Fibroblast of gingiva (primary cell): Measurements from ENCODE around the gene KCNT1.

ENCODE experiments used
- DNase-seq: peaks from one replicate; pipeline ENCODE4 v3.0.0-alpha.2; 2011; ENCODE audit warnings: low read depth

KCNT1 gene

DNA sequence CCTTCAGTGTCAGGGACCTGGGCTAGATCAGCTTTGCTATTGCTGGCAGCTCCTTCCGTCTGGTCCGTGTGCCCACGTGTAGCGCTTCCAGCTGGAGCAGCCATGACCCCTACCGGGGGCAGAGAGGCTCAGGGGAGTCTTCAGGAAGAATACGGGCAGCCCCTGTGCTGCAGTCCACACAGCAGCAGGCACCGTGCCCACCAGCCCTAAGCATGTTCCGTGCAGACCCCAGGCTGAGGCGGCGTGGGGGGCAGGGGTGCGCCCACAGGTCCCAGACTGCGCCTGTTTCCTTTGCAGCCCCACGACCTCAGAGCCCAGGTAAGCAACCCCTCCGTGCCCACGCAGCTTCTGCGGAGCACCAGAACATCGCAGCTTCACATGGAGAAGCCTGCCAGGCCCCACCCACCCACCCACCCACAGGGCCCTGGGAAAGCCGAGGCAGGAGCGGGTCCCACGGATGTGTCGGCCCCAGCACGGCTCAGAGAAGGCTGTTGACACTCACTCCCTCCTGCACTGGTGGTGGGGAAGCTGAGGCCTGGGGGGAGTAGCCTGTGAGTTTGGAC lies 83.1 kb downstream of the KCNT1 start:
- DNase-seq: no peak

DNA sequence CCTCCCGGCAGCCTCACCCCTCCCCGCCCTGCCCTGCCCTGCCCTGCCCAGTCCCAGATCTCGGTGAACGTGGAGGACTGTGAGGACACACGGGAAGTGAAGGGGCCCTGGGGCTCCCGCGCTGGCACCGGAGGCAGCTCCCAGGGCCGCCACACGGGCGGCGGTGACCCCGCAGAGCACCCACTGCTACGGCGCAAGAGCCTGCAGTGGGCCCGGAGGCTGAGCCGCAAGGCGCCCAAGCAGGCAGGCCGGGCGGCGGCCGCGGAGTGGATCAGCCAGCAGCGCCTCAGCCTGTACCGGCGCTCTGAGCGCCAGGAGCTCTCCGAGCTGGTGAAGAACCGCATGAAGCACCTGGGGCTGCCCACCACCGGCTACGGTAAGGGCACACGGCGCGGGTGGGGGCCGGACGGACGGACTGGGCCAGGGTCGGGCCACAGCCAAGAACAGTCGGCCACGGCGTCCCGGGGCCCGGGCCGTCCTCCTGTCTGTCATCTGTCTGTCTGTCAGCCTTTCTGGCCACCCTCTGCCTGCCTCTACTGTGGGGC lies 84.2 kb downstream of the KCNT1 start:
- no peak for DNase-seq

DNA sequence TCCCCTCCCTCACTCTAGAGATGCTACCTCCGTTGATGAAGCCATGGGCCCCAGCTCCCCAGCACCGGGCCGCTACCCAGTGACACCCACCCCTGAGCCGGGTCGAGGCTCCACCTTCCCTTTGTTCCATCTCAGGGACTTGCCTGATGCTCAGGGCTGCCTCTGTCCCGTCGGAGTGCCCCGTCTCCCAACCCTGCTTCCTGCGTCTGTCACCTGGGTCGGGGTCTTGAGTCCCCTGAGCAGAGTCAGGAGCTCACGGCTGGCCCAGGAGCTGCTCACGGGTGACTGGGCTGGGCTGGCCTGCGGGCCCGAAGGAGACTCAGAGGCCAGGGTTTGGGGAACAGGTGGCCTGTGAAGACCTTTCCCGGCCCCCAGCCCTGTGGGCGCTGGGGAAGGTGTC lies 85.3 kb downstream of the KCNT1 start:
- DNase-seq: no peak

DNA sequence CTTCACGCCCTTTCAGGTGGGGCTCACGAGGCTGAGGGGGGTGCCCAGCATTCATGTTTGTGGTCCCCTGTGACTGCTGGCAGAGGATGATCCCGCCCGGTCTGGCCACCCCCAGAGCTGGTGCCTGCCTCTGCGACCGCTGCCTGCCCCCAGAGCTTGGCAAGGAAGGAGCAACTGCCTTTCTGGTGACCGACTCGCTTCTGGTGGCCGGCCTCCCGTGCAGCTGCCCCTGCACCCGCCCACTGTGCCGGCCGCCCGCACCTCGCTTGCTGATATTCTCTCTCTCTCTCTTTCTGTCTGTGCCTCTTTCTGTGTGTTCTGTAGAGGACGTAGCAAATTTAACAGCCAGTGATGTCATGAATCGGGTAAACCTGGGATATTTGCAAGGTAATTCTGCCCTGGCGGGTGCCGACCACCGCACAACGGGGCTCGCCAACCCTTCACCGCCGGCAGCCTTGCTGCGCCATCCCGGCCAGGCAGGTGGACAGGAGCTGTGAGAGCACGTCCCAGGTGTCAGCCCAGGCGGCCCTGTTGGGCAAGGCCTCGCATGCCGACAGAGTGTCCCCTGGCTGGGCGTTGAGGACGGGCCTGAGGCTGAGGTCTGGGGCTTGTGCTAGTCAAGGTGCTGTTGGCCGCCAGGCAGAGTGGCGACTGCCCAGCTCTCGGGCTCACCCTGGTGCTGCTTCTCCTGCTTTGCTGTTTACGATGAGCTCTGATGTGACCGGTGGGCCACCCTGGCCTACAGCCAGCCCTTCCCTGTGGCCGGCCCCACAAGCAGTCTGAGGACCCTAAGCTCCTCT lies 86.0 kb downstream of the KCNT1 start:
- DNase-seq: no peak

DNA sequence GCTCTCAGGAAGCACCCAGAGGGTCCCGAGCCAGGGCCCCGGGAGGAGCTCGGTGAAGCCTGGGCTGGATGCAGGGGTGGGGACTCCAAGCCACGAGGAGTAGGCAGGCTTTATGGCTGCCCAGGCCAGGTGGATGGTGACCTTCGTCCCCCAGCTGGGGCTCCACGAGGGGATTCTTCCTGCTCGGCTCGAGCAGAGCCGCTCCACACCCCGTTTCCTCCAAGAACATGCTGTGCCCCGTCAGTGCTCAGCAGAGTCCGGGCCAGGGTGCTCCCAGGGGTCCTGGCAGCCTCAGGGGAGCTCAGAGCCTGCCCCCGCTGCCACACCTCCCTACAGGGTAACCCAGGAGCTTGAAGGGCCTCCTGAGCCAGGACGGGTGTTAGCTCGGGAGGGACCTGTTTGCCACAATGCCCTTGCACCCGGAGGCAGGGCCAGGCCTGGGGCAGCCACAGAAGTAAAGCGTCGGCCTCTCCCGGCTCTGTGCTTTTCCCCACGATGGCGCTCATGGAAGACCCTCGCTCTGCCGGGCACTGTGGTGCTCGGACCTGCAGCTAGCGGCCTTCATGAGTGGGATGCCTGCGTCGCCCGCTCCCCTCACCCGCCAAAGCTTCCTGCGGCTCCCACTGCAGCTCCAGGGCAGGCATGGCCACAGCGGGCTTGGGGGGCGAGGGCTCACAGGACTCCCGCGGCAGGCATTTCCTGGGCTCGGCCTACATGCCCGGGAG lies 86.8 kb downstream of the KCNT1 start:
- DNase-seq: no peak

DNA sequence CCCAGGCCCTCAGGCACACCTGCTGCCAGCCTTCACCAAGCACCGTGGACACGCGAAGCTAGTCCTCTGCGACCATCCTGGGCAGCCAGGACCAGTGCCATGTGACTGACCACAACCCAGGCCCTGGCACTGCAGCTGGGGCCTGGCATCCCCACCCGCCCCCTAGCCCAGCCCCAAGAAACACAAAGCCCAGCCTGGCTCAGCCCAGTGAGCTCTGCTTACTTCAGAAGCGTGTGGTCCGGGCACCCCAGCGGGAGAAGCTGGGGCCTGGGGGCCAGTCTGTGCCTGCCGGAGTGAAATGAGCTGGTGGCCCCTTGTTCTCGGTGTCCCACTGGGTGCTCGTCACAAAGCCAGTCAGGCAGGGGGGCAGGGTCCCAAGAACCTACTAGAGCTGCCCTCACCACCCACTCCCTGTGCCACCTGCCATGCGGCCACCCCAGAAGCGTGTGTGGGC lies 87.9 kb downstream of the KCNT1 start:
- no peak for DNase-seq

DNA sequence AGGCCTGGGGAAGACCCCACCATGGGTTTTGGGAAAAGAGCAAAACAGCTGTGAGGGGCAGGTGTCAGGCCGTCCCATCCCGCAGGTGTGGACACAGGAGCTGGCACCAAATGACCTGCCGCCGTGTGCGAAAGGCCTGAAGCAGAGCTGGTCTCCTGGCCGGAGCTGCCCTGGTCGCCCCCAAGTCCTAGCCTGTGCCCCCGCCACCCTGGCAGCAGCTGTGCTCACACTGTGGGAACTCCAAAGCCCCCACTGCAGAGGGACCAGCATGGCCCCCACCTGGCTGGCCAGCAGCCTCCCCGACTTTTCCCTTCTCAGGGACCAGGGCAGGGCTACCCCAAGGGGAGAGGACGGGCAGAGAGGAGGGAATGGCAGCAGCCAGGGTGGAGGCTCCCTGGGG lies 88.4 kb downstream of the KCNT1 start:
- DNase-seq: no peak

DNA sequence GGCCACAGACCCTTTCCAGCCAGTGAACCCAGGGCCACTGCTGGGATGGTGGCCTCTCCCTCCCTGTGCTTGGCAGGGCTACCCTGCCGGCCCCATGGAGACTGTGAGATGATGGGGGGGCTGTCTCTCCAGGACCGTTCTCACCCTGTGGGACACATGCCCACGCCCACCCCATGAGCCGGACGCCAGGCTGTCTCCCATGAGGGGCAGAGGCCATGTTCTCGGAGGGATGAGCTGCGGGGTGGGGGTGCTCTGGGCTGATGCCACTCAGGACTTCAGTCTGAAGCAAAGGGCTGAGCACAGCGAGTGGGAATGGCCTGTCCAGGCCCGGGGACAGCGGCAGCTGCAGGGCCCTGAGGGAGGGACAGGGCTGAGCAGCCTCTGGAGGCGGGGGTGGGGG lies 88.9 kb downstream of the KCNT1 start:
- no peak for DNase-seq

DNA sequence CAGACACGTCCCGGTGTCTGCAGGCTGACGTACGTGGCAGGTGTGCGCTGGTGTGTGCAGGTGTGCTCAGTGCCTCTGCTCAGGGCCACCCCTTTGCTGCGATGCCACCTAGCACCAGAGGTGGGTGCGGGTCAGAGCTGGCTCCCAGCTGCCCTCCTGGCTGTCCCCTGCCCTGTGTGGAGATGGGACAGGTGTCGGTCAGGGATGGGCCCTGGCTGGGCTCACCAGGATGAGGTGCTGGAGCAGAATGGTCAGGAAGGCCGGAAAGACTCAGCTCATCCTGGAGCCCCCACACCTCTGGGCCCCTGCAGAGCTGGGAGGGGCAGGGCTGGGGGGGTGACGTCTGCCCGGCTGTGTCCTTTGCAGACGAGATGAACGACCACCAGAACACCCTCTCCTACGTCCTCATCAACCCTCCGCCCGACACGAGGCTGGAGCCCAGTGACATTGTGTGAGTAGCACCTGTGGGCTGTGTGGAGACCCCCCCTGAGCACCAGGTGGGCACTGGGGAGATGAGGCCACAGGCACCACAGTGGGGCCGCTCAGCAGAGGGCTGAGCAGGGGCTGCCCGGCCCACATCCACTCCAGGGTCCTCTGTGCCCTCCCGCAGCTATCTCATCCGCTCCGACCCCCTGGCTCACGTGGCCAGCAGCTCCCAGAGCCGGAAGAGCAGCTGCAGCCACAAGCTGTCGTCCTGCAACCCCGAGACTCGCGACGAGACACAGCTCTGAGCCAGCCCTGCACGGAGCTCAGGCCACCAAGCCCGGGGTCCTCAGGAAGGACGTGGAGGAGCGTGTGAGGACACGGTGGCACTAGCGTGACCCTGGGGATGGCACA lies 89.7 kb downstream of the KCNT1 start:
- DNase-seq: no peak

DNA sequence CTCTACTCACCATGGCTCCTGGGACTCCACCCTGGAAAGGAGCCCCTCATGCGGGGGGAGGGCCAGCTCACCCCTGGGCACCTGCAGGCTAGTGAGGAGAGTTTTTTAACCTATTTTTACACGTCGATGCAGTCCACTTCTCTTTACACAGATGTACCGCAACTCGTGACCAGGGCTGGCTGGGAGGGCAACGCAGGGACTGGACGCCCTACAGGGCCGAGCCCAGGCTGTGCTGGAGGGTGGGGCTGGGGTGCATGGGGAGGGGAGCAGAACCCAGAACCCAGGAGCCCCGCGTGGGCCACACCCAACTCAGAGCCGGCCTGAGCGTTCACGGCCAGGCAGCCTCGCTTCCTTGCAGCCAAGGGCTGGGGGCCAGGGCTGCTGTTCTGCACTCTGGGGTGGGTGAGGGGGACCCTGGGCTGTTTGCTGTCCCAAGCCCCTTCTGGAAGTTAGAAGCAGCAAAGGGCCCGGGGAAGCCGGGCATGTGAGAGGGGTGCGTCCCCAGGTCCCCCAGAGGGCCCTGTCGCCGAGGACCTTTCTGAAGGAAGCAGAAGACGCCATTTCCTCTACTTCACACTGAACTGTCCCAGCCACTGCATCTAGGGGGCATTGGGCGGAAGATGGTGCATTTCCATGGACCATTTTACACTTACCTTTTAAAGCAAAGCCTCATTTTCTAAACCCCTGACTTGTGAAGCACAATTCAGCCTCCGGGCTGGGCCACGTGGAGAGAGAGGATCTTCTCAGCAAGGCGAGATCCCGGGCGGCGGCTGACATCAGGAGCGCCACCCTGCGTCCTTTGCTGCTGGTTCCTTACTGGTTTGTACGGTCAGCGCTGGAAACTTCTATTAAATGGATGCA lies 90.5 kb downstream of the KCNT1 start:
- no peak for DNase-seq

DNA sequence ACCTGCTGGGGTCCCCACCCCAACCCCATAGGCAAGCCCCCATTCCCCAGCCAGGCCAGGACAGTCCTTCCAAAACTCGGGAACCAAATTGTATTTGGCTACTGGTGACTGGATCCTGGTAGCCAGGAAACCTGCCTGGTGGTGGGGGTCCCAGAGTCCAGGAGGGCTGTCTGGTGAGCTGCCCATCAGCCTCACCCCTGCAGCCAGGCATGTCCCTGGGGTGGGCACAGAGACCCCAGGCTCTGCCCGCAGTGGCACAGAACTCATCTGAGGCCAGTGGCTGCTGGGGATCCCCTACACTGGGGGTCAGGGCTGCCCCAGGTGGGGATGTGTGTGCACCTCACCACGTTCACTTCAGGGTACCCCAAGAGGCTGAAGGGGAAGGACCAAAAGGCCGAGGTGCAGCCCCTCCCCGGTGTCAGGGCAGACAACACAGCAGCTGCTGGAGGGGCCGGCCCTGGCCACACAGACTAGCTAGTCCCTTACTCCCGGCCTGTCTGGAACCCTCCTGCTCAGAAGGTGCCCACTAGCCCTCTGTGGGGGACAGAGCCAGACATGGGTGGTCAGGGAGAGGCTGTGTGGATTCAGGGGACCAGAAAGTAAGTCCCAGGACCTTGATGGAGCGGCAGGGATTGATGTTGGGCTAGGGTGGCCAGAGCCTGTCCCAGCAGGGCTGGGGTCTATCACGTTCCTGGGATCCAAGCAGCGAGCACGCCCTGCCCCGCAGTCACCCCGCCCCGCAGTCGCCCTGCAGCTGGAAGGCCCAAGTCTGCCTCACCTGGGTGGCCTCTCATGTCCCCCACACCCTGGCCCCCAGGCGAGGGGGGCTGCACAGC lies 91.5 kb downstream of the KCNT1 start:
- no peak for DNase-seq

DNA sequence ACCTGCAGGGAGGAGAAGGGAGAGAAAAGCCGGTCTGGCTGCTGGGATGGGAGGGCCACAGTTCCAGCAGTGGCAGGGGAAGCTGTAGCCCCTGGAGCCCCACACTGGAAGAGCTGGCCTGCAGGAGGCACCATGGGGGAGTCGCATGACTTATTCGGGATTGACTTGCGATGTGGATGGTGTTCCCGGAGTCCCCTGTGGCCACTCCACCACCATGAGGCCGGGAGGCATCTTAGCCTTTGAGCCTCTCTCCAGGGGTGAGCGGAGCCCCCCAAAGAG lies 92.0 kb downstream of the KCNT1 start:
- no peak for DNase-seq

DNA sequence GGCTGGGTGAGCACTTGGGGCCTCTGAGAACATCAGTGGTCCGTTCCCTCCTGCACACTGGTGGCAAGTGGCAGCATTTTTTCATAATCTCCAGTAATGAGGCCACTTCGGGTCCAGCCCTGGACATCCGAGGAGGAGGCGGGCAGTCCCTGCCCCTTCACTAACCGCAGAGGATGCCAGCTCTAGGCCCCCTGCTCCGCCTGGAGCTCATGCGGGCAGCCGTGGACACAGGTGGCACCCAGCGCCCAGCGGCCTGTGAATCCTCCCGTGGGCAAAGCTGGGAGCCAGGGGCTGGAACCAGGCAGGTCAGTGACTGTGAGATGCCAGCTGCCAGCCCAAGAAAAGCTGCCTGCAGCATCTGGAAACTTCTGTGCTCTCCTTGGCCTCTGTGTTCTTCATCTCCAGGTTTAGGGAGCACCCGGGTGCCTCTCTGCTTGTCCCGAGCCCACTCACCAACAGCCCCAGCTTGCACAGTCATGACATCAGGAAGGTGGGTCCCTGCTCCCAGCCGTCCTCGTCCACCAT lies 92.4 kb downstream of the KCNT1 start:
- DNase-seq: no peak

DNA sequence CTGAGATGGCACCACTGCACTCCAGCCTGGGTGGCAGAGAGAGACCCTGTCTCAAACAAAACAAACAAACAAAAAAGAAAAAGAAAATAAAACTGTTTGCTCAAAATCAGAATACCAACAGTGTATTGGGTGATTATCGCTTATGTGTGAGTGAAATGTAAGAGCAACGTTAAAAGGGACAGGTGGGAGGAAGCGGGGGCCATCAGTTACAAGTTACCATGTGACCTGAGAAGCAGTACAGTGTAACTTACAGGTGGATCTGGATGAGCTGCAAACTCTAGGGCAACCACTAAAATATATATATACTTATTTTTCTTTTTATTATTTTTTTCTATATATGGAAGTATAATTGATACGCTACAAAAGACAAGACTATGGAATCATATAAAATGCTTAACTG lies 93.4 kb downstream of the KCNT1 start:
- DNase-seq: no peak

DNA sequence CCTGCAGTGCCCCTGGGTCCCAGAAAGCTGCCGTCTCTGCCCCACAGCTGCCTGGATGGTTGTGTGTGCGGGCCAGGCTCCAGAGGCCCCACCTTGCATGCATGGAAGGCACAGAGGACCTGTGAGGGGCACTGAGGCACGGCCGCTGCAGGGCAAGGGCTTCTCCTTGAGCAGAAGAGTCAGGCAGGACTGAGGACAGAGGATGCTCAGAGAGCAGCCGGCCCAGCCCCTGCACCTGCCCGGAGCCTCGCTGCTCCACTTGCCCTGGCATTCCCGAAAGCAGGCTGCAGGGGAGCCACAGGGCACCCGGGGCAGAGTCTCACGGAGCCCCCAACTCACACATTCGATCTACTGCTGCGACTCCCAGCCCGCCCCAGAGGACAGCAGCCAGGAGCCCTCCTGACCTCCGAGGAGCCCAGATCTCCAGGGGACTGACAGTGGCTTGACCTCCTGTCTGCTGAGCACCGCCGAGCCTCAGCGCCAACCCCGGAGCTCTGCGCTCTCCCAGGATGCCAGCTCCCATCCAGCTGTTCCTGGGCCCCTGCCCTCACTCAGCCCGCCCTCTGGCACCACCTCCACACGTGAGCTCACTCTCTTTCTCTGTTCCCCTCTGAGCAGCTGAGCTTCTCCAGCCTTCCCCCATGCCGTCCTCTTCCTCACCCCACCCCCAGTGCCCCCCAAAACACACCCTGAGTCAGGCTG lies 95.0 kb downstream of the KCNT1 start:
- DNase-seq: no peak

DNA sequence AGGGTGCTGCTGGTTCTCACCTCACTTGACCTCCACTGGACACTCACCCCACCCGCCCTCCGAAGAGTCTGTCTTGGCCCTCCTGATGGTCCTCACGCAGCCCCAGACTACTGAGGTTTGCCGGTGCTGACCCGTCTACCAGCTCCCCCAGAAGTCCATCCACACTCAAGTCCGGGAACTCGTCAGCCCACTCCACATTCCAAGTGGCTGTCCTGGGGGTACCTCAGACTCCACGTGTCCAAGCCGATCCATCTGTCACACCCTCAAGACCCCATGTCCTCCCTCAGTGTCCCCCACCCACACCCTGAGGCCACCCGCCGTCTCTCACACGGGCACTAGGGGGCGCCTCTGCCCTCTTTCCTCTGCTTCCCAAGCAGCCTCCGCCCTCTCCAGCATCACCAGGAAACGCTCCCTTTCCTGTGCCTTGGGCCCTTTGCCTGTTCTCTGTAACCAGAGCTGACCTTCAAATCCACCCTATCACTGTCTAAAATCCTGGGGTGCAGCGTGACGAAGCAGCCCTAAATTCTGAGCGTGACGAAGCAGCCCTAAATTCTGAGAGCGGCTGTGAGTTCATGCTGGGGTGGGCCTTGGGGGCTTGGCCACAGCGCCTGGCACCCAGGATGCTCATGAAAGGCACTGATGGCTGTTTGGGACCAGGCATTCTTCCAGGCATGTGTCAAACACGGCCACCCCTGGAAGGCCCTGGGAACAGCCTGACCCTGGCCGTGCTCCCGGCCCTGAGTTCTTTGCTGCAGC lies 95.7 kb downstream of the KCNT1 start:
- peak; percentile 57 for DNase-seq

DNA sequence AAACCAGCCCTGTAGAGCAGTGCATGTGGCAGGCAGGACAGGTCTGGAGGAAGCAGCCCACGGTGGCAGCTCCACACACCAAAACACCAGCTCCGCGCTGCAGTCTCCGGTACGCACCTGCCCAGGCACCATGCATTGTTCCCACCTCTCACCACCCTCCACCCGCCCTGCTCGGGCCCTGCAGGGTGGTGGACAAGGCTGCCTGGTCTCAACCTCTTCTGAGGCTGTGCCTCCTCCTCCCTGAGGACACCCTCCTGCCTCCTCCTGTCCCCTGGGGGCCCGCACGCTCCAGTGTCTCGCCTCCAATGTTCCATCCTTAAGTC lies 96.2 kb downstream of the KCNT1 start:
- DNase-seq: no peak

DNA sequence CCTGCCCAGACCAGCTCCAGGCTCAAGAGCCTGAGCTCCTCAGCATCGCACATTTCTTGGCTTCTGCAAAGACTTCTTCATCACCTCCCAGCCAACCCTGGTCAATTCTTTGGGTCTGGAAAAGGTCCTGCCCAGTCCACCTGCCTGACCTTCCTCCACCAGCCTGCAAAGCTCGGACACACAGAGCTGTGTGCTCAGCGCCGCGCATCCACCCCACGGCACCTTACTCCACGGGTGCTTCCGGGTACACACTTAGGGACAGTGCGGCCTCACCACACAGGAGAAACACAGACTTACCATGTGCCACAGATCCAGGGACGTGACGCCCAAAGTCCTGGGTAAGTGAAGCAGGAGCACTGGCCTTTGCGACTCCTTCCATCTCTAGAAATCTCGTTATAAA lies 97.3 kb downstream of the KCNT1 start:
- DNase-seq: no peak

DNA sequence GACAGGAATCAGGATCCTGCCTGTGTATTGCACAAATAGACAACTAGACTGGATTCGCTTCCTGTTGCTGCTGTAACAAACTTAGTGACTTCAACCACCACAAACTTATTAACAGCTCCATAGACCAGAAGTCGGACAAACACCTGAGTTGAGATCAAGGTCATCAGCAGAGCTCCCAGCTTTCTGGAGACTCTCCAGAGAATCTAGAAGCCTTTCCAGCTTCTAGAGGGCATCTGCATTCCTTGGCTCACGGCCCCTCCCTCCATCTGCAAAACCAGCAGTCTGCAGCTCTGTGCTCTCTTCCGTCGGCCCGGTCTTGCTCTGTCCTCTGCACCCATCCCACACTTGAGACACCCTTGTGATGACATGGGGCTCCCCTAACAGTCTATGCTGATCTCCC lies 99.1 kb downstream of the KCNT1 start:
- no peak for DNase-seq
